IPS-20b (cell line): Measurements from ENCODE around the gene PITPNC1.

ENCODE experiments used
- H3K27ac ChIP-seq: one replicate; pipeline ENCODE4 v1.5.1; 2013; ENCODE audit warnings: low read length
- H3K27me3 ChIP-seq: 2 replicates; pipeline ENCODE4 v1.6.1; 2013; ENCODE audit warnings: mild to moderate bottlenecking, low read length, inconsistent platforms; ENCODE audit not compliant: insufficient read depth
- H3K36me3 ChIP-seq: 2 replicates; pipeline ENCODE4 v1.6.1; 2013; ENCODE audit warnings: low read depth, mild to moderate bottlenecking, inconsistent platforms, low read length, moderate library complexity; ENCODE audit not compliant: insufficient read depth
- H3K4me1 ChIP-seq: 2 replicates; pipeline ENCODE4 v1.6.1; 2013; ENCODE audit warnings: mild to moderate bottlenecking, control low read depth, inconsistent platforms, low read length, moderate library complexity; ENCODE audit not compliant: insufficient read depth
- H3K4me3 ChIP-seq: 2 replicates; pipeline ENCODE4 v1.5.1; 2013; ENCODE audit warnings: mild to moderate bottlenecking, low read length, inconsistent platforms
- H3K9ac ChIP-seq: 2 replicates; pipeline ENCODE4 v1.6.1; 2013; ENCODE audit warnings: low read depth, mild to moderate bottlenecking, inconsistent platforms, low read length, moderate library complexity
- H3K9me3 ChIP-seq: 2 replicates; pipeline ENCODE4 v1.6.1; 2013; ENCODE audit warnings: mild to moderate bottlenecking, low read depth, low read length, inconsistent platforms; ENCODE audit not compliant: insufficient read depth

The PITPNC1 gene

DNA sequence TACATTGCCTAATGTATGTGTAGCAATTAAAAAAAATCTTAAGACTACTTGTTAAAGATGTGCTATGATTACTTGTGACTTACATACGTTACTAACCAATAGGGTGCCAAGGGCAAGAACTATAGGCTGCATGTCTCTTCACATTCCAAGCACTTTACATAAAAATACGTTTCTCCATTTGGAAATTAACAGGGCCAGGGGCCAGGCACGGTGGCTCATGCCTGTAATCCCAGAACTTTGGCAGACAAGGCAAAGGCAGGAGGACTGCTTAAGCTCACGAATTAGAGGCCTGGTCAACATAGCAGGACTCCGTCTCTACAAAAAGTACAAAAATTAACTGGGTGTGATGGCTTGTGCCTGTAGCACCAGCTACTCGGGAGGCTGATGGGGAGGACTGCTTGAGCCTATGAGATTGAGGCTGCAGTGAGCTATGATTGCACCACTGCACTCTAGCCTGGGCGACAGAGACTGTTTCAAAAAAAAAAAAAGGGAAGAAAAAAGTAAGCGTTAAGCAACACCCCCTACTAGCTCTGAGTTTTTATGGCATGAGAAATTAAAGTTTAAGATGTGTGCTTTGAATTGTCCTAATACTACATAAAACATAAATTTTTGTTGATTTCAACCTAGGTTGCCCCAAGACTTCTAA, 23.0 kb upstream of the PITPNC1 start:
- no peak overlapping the region for H3K4me3 ChIP-seq
- peaks cover 6% of the 10 kb centered on the region; the same call in 1 of the 2 replicates for H3K4me1 ChIP-seq
- no peak overlapping the region for H3K27ac ChIP-seq
- peak overlapping the region; percentile 45; the same call in 1 of the 2 replicates for H3K9ac ChIP-seq
- H3K27me3 ChIP-seq, result no peaks in the 10 kb centered on the region
- H3K9me3 ChIP-seq, result no peaks in the 10 kb centered on the region
- H3K36me3 ChIP-seq, result peaks cover 87% of the 10 kb centered on the region

DNA sequence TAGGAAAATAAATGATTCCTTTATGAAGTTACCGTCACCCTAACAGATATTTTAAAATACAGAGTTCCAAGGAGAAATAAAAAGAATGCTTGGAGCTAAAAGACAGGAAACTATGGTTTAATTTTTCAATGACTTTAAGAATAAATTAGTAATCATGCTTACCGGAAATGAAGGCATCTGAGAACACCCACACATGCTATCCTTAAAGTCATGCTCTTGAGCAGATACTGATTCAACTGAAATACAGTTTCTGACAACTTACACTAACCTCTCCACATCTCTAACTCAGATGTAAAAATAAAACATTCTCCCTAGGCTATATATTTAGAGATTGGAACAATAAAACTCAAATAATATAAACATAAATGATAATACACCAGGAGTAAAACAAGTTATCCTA, 18.5 kb upstream of the PITPNC1 start:
- Histone ChIP-seq H3K27ac (no peak overlapping the region), H3K36me3 (peaks cover 68% of the 10 kb centered on the region), H3K9ac (no peak overlapping the region), H3K4me3 (no peak overlapping the region), H3K9me3 (no peaks in the 10 kb centered on the region), H3K27me3 (no peaks in the 10 kb centered on the region), H3K4me1 (peaks cover 6% of the 10 kb centered on the region; the same call in 1 of the 2 replicates)

DNA sequence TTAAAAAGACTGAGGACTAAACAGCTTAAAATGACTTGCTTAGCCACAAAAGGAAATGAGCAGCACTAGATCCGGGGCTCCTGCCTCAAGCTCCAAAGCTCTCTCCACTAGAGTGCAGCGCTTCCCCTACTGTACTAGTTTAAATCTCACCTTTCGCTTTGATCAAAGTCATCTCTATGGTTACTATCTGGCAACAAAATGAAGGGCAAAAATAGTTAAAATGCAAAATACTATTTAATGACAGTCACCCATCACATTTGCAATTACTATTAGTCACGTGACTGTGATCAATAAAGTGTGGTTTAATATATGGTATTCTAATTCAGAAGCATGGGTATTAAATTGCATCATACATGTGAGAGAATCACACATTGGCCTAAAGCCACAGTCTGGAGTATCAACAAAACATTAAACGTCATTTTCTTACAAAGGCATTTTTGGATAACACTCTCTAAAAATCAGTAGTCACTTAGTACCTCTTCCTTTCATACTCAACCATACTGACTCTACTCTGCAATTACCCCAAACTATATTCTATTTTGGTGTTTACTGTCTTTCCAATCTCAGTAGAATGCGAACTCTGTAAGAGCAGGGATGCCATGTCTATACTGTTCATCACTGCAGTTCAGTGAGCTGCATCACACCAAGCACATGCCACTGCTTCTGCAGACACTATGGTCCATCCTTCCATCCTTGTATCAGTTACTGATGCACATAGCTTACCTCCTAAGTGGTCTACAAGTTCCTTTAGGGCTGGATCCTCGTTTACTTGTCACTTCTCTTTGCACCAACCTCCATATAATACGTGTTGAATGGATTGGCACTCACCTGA, 16.9 kb upstream of the PITPNC1 start:
- H3K4me1 ChIP-seq, result no peaks in the 10 kb centered on the region; the same call in 1 of the 2 replicates
- peaks cover 60% of the 10 kb centered on the region for H3K36me3 ChIP-seq
- no peak overlapping the region for H3K4me3 ChIP-seq
- no peaks in the 10 kb centered on the region for H3K27me3 ChIP-seq
- H3K9ac ChIP-seq, result no peak overlapping the region
- H3K27ac ChIP-seq, result no peak overlapping the region
- no peaks in the 10 kb centered on the region for H3K9me3 ChIP-seq

DNA sequence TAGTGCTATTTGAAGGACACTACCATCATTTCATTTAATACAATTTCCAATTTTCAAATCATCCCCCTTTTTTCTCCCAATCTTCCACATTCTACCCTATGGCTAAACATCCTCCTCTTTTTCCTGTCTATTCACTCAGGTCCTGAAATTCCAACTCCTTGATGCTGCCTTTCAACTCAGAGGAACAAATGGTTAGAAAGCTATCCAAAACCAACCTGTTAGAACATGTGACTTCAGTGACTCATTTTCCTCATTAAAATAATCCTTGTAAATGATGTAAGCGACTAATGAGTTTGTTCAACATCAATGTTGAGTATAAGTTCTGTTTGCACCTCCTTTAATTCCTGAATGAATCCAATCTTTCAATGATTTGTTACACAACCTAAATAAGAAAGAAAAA, 16.2 kb upstream of the PITPNC1 start:
- no peaks in the 10 kb centered on the region for H3K4me1 ChIP-seq
- no peak overlapping the region for H3K9ac ChIP-seq
- H3K27ac ChIP-seq, result no peak overlapping the region
- no peak overlapping the region for H3K4me3 ChIP-seq
- H3K9me3 ChIP-seq, result no peaks in the 10 kb centered on the region
- peaks cover 53% of the 10 kb centered on the region for H3K36me3 ChIP-seq
- H3K27me3 ChIP-seq, result no peaks in the 10 kb centered on the region

DNA sequence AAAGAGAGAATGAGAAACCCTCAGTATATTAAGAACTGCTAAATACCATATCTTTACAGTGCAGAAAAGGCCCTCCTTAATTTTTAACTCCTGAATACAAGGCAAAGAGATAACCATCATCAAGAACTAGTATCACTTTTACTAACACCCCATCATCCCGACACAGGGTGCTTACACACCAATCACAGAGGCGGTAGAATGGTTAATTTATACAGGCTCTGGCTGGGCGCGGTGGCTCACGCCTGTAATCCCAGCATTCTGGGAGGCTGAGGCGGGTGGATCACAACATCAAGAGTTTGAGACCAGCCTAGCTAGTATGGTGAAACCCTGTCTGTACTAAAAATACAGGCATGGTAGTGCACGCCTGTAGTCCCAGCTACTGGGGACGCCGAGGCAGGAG, 14.9 kb upstream of the PITPNC1 start:
- peaks cover 43% of the 10 kb centered on the region for H3K36me3 ChIP-seq
- H3K4me3 ChIP-seq, result no peak overlapping the region
- H3K9me3 ChIP-seq, result no peaks in the 10 kb centered on the region
- no peak overlapping the region for H3K9ac ChIP-seq
- no peaks in the 10 kb centered on the region for H3K4me1 ChIP-seq
- no peak overlapping the region for H3K27ac ChIP-seq
- no peaks in the 10 kb centered on the region for H3K27me3 ChIP-seq

DNA sequence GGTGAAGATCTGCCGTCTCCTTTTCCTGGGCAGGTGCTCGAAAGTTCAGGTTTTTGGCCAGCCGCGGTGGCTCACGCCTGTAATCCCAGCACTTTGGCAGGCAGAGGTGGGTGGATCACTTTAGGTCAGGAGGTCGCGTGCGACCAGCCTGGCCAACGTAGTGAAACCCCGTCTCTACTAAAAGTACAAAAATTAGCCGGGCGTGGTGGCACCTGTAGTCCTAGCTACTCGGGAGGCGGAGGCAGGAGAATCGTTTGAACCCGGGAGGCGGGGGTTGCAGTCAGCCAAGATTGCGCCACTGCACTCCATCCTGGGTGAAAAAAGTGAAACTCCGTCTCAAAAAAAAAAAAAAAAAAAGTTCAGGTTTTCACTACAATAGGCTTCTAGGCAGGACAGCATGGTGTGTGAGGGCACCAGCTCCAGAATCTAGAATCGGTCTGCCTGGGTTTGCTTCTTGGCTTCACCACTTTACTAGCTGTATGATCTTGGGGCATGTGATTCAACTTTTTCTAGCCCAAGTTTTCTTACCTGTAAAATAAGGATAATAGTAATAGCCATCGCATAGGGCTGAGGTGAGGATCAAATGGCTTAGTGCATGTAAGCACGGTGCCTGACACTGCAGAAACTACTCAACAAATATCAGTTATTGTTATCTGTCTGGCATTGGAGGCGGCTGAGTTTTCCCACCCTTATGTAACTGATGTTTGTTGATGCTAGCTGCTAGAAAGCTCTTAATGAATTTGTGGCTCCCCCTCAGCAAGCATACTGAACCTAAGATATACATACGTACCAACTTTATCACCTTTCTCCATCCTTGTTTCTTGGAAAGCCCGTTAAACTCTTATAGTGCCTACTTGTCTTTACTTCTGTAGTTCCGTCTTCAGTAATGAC, 12.0 kb upstream of the PITPNC1 start:
- H3K36me3 ChIP-seq, result peaks cover 27% of the 10 kb centered on the region
- H3K27me3 ChIP-seq, result no peaks in the 10 kb centered on the region
- H3K4me3 ChIP-seq, result peak overlapping the region; percentile 80
- H3K9ac ChIP-seq, result peak overlapping the region; percentile 89
- no peaks in the 10 kb centered on the region for H3K4me1 ChIP-seq
- no peaks in the 10 kb centered on the region for H3K9me3 ChIP-seq
- H3K27ac ChIP-seq, result no peak overlapping the region

DNA sequence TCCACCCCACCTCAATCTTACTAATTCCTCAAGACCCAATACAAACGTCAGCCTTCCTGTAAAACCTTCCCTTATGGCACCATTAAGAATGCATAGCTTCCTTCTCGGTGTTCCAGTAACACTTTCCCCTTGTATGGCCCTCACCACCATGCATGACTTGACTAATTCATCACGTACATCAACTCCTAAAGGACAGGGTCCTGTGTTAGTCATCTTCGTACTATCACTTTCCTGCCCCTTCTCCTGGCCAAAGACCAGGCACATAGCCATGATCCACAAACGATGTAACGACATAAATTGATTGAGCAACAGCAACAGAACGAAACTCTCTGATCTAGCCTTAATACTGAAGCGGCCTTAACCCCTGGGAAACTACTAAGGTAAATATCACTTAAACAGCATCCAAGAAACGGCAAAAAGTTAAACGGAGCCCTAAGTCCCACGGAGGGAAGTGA, 11.3 kb upstream of the PITPNC1 start:
- Histone ChIP-seq H3K9me3 (no peaks in the 10 kb centered on the region), H3K27me3 (no peaks in the 10 kb centered on the region), H3K9ac (peak overlapping the region; percentile 89), H3K36me3 (peaks cover 20% of the 10 kb centered on the region), H3K27ac (peak overlapping the region; percentile 20), H3K4me1 (no peaks in the 10 kb centered on the region), H3K4me3 (peak overlapping the region; percentile 80)

DNA sequence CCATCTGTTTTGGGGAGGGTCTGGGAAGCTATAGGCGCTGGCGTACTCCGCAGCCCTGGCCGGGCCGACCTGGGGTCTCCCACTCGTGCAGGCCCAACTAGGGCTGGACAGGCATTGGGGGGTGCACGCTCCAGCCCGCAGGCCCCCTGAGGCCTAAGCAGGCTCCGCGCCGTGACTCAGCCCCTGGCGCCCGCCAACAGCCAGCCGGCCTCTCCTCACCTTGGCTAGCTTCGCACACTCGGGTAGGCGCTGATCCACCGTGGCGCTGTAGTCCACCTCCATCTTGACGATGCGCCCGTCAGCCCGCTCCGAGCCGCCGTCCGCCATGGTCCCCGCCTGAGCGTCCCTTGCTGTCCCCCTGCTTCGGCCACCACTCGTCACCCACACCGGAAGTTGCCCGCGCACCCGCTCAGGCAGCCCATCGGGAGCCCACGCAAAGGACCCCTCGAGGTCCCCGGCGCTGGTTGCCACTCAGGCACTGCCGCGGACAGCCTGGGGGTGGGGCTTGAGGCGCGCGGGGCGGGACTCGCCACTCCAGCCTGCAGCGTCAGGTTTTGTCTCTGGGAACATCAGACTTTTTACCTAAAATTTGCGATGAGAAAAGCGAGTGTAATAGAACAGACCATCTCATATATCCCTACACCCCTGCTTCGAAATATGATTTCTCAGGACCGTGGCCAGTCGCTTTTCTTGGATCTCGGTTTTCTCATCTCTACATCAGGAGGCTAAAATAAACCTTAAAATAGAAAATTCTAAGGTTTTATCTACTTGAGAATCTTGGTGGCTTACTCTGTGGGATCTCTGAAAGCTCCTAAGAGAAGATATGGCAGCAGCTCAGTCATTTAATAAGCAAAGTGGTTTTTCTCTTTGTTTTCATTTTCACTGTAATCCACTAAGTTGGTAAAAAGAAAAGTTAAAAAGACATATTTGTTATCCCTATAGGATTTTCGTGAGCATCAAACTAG, 10.6 kb upstream of the PITPNC1 start, which contains the start of gene PSMD12:
Gene PSMD12 (minus strand): TSS at position 385 of the 965 bp plus-strand sequence. CDS start 58 bp downstream, at position 327.
- Histone ChIP-seq H3K9me3 (no peaks in the 10 kb centered on the region), H3K27ac (peak within 1 kb of the TSS; percentile 20), H3K27me3 (no peaks in the 10 kb centered on the region), H3K4me1 (no peaks in the 10 kb centered on the region), H3K9ac (peak within 1 kb of the TSS; percentile 89), H3K4me3 (peak within 1 kb of the TSS; percentile 80), H3K36me3 (peaks cover 18% of the 10 kb centered on the region)

DNA sequence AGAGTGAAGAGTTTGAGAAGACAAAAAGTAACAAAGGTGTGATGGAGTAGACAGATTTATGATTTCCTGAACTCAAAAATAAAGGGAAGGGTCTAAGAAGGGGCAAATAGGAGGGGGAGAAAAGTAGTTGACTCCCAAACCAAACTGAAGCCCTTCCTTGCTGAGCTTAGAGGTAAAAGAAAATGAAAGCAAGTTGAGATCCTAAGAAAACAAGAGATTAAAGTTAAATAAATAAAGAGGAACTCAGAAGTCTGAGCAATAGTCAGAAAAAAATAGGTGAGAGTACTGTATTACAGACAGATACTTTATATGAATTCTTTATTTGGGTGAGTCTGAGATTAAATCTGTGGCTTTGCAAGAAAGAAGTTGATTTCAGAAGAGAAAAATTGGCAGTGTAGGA, 7.4 kb upstream of the PITPNC1 start:
- Histone ChIP-seq H3K9ac (no peak overlapping the region), H3K27me3 (no peaks in the 10 kb centered on the region), H3K27ac (no peak overlapping the region), H3K36me3 (0 out of 2 replicates have a peak, but pooled peaks cover 1% of the 10 kb centered on the region), H3K9me3 (no peaks in the 10 kb centered on the region), H3K4me1 (no peaks in the 10 kb centered on the region), H3K4me3 (no peak overlapping the region)

DNA sequence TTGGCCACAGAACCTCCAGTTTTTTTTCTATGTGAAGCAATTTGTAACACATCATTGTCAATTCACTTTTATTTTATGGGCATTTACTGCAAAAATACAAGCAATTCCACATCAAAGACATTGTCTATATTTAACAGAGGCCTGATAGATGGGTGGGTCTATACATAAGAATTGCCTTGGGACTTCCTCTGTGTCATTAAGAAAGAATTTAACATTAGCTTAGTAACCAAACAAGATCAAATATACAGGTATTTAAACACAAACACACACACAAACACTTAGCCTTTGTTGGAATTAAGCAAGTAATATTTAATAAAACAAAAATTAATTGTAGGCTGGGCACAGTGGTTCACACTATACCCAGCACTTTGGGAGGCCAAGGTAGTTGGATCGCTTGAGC, 4.3 kb upstream of the PITPNC1 start:
- H3K27ac ChIP-seq, result no peak overlapping the region
- H3K9ac ChIP-seq, result no peak overlapping the region
- H3K4me3 ChIP-seq, result no peak overlapping the region

More for the DNA sequence above, 4.3 kb upstream of the PITPNC1 start:
- H3K9me3 ChIP-seq, result no peaks in the 10 kb centered on the region
- H3K4me1 ChIP-seq, result peaks cover 7% of the 10 kb centered on the region; the same call in 1 of the 2 replicates
- H3K27me3 ChIP-seq, result no peaks in the 10 kb centered on the region
- H3K36me3 ChIP-seq, result no peaks in the 10 kb centered on the region
